ENCODE data around the gene TTC21A.

- no peak for TF ChIP-seq CTCF (tag by site-specific recombination; IDR thresholded peaks at IDR 0.05)
- no peak for TF ChIP-seq TSHZ1 (tag by site-specific recombination; IDR thresholded peaks at IDR 0.05; ENCODE audit: borderline replicate concordance)
- TF ChIP-seq GLI2 (tag by site-specific recombination; IDR thresholded peaks at IDR 0.05; ENCODE audit: borderline replicate concordance, low read depth): no peak
- no peak for TF ChIP-seq GLI4 (tag by site-specific recombination; IDR thresholded peaks at IDR 0.05)
- no peak for TF ChIP-seq ZNF16 (tag by site-specific recombination; IDR thresholded peaks at IDR 0.05; ENCODE audit: low read depth)
Measured at GRCh38 chr3:39105687-39106063, 1.8 kb upstream of the TTC21A start.
